ENCODE results near the gene FMN1.

- TF ChIP-seq CTCF (IDR thresholded peaks at IDR 0.05) (no peak), EP300 (IDR thresholded peaks at IDR 0.05) (no peak), POLR2AphosphoS5 (IDR thresholded peaks at IDR 0.05) (no peak), POLR2A (IDR thresholded peaks at IDR 0.05) (no peak)
These were observed 120.3 kb downstream of the FMN1 start for GRCh38 chr15:33074212-33074611.

Data from upper lobe of left lung (tissue), 4 donors.